Measurements from ENCODE around the gene RAG2.

DNA sequence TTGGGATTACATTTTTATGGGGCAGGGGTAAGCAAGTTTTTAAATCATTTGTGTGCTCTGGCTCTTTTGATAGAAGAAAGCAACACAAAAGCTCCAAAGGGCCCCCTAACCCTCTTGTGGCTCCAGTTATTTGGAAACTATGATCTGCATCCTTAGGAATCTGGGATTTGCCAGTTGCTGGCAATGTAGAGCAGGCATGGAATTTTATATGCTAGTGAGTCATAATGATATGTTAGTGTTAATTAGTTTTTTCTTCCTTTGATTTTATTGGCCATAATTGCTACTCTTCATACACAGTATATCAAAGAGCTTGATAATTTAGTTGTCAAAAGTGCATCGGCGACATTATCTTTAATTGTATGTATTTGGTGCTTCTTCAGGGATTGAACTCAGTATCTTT, 20.2 kb downstream of the RAG2 start:
- TF ChIP-seq, protein P1, sequence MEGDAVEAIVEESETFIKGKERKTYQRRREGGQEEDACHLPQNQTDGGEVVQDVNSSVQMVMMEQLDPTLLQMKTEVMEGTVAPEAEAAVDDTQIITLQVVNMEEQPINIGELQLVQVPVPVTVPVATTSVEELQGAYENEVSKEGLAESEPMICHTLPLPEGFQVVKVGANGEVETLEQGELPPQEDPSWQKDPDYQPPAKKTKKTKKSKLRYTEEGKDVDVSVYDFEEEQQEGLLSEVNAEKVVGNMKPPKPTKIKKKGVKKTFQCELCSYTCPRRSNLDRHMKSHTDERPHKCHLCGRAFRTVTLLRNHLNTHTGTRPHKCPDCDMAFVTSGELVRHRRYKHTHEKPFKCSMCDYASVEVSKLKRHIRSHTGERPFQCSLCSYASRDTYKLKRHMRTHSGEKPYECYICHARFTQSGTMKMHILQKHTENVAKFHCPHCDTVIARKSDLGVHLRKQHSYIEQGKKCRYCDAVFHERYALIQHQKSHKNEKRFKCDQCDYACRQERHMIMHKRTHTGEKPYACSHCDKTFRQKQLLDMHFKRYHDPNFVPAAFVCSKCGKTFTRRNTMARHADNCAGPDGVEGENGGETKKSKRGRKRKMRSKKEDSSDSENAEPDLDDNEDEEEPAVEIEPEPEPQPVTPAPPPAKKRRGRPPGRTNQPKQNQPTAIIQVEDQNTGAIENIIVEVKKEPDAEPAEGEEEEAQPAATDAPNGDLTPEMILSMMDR (IDR thresholded peaks at IDR 0.05) = no peak
- TF ChIP-seq POLR2A (IDR thresholded peaks at IDR 0.05) = no peak

Measured in Peyer's patch (tissue), 4 donors.